SK-N-SH treated with all-trans-retinoic acid at 6 μM for 48 hours (cell line): ENCODE data around the gene TTLL6.

Source experiments
- ARNTL ChIP-seq: fragments of 450-650 bp; formaldehyde crosslinking; IDR thresholded peaks from 2 replicates; pipeline ENCODE4 v1.5.0; 2020; ENCODE audit warnings: low read depth, mild to moderate bottlenecking, moderate library complexity, borderline replicate concordance
- CREB5 ChIP-seq: fragments of 250-450 bp; sonication (Bioruptor Pico); IDR thresholded peaks from 2 replicates; pipeline ENCODE4 v1.5.1; 2020; ENCODE audit warnings: low read depth, mild to moderate bottlenecking, moderate library complexity
- CSDC2 ChIP-seq: fragments of 250-450 bp; sonication (Bioruptor Pico); IDR thresholded peaks from 2 replicates; pipeline ENCODE4 v1.5.0; 2020; ENCODE audit warnings: mild to moderate bottlenecking, moderate library complexity
- POU6F1 ChIP-seq: fragments of 250-450 bp; sonication (Bioruptor Pico); IDR thresholded peaks from 2 replicates; pipeline ENCODE4 v1.8.0; 2021; ENCODE audit warnings: low read depth, mild to moderate bottlenecking, moderate library complexity, borderline replicate concordance
- SNAI2 ChIP-seq: fragments of 250-450 bp; sonication (Bioruptor Pico); IDR thresholded peaks from 2 replicates; pipeline ENCODE4 v1.5.0; 2020; ENCODE audit warnings: mild to moderate bottlenecking, moderate library complexity
- TCF4 ChIP-seq: fragments of 250-450 bp; sonication (Bioruptor Pico); IDR thresholded peaks from 2 replicates; pipeline ENCODE4 v1.8.0; 2021; ENCODE audit warnings: mild to moderate bottlenecking, moderate library complexity, borderline replicate concordance
- ZFP30 ChIP-seq: fragments of 450-650 bp; formaldehyde crosslinking; IDR thresholded peaks from 2 replicates; pipeline ENCODE4 v1.5.0; 2022; ENCODE audit warnings: mild to moderate bottlenecking, moderate library complexity
- ZNF70 ChIP-seq: fragments of 450-650 bp; formaldehyde crosslinking; IDR thresholded peaks from 2 replicates; pipeline ENCODE4 v1.5.0; 2020; ENCODE audit warnings: mild to moderate bottlenecking, moderate library complexity
- TF ChIP-seq, protein P1 (sequence below): fragments of 250-450 bp; sonication (Bioruptor Pico); IDR thresholded peaks from 2 replicates; pipeline ENCODE4 v1.8.0; 2020; ENCODE audit warnings: mild to moderate bottlenecking, moderate library complexity, borderline replicate concordance

DNA sequence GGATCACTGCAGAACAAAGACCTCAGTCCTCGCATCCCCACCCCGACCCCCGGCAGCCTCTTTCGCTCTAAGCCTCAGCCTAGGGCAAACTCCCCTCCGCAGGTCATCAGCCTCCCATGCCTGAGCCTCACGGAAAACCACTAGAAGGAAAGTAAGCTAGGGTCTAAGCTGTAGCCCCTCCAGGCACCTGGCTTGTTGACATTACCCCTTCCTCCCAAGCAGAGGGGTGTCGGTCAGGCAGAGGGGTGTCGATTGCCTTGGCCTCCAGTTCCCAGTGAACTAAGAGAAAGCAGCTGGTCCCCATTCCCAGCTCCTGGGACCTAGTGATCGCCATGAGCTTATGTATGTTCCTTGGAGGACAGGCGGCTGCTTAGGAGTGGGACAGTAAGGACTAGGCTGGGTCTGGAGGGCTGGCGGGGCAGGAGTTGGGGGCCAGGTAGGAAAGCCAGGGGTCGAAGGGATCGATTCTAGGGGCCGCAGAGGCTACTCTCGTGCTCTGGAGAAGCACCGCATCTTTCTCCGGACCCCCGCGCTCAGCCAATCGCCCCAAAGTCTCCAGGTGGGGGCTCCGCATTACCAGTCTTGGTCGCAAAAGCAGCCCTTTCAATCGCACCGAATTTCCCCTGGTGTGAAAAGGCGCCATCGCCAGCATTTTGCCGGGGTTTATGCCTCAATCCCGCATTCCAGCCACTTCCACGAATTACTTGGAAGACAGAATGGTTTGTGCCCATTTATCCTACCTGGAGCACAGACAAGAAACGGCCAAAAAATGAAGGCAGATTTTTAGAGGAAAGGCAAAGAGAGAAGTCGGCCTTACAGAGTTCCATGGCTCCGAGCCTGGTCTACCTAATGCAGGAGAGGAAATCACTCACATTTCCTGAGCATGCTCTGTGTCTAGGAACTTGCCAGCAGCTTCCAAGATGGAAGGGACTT lies 67.1 kb downstream of the TTLL6 start:
- TF ChIP-seq ZNF70 (CRISPR knock-in tag) (no peak), ARNTL (CRISPR knock-in tag) (no peak), CREB5 (no peak), POU6F1 (CRISPR knock-in tag) (no peak), ZFP30 (no peak), TCF4 (CRISPR knock-in tag) (no peak), SNAI2 (CRISPR knock-in tag) (no peak), CSDC2 (CRISPR knock-in tag) (no peak)
- TF ChIP-seq, protein P1, sequence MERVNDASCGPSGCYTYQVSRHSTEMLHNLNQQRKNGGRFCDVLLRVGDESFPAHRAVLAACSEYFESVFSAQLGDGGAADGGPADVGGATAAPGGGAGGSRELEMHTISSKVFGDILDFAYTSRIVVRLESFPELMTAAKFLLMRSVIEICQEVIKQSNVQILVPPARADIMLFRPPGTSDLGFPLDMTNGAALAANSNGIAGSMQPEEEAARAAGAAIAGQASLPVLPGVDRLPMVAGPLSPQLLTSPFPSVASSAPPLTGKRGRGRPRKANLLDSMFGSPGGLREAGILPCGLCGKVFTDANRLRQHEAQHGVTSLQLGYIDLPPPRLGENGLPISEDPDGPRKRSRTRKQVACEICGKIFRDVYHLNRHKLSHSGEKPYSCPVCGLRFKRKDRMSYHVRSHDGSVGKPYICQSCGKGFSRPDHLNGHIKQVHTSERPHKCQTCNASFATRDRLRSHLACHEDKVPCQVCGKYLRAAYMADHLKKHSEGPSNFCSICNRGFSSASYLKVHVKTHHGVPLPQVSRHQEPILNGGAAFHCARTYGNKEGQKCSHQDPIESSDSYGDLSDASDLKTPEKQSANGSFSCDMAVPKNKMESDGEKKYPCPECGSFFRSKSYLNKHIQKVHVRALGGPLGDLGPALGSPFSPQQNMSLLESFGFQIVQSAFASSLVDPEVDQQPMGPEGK: no peak
